ENCODE data around the gene UNC119B.

GRCh38 chr12:120744922-120745493 is 34.8 kb downstream of the UNC119B start:
- TF ChIP-seq, protein P1, sequence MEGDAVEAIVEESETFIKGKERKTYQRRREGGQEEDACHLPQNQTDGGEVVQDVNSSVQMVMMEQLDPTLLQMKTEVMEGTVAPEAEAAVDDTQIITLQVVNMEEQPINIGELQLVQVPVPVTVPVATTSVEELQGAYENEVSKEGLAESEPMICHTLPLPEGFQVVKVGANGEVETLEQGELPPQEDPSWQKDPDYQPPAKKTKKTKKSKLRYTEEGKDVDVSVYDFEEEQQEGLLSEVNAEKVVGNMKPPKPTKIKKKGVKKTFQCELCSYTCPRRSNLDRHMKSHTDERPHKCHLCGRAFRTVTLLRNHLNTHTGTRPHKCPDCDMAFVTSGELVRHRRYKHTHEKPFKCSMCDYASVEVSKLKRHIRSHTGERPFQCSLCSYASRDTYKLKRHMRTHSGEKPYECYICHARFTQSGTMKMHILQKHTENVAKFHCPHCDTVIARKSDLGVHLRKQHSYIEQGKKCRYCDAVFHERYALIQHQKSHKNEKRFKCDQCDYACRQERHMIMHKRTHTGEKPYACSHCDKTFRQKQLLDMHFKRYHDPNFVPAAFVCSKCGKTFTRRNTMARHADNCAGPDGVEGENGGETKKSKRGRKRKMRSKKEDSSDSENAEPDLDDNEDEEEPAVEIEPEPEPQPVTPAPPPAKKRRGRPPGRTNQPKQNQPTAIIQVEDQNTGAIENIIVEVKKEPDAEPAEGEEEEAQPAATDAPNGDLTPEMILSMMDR (IDR thresholded peaks at IDR 0.05): no peak
- TF ChIP-seq POLR2A (IDR thresholded peaks at IDR 0.05) (no peak), POLR2AphosphoS5 (IDR thresholded peaks at IDR 0.05) (no peak)
